ENCODE results near the gene HHIPL2.

Gene HHIPL2

GRCh38 chr1:222547944-222548671 lies at the start of gene HHIPL2:
Gene HHIPL2, minus strand, starts transcription at chr1:222548104. Its CDS starts 60 bp downstream, at chr1:222548044.
- no peak for DNase-seq (ENCODE audit: low spot score)

- DNase-seq (ENCODE audit: low spot score) = no peak
These were observed 48.8 kb upstream of the HHIPL2 start for GRCh38 chr1:222596696-222597095.

- DNase-seq (ENCODE audit: low spot score) = no peak
These were observed 46.9 kb upstream of the HHIPL2 start for GRCh38 chr1:222594789-222595188.

GRCh38 chr1:222592171-222592570 lies 44.3 kb upstream of the HHIPL2 start:
- peak; percentile 47 for DNase-seq (ENCODE audit: low spot score)

- DNase-seq (ENCODE audit: low spot score) = peak; percentile 90
These were observed 41.8 kb upstream of the HHIPL2 start, which contains the start of gene TAF1A for GRCh38 chr1:222589462-222590302. Gene TAF1A, minus strand, starts transcription at chr1:222589933.

GRCh38 chr1:222588135-222588534 lies 40.2 kb upstream of the HHIPL2 start:
- no peak for DNase-seq (ENCODE audit: low spot score)

- no peak for DNase-seq (ENCODE audit: low spot score)
These were observed 38.9 kb upstream of the HHIPL2 start for GRCh38 chr1:222586842-222587241.

GRCh38 chr1:222583079-222583478 lies 35.2 kb upstream of the HHIPL2 start:
- DNase-seq (ENCODE audit: low spot score) = no peak

- peak; percentile 86 for DNase-seq (ENCODE audit: low spot score)
These were observed 34.3 kb upstream of the HHIPL2 start for GRCh38 chr1:222582099-222582774.

GRCh38 chr1:222579316-222579715 lies 31.4 kb upstream of the HHIPL2 start:
- DNase-seq (ENCODE audit: low spot score) = no peak

- no peak for DNase-seq (ENCODE audit: low spot score)
These were observed 22.9 kb upstream of the HHIPL2 start for GRCh38 chr1:222570837-222571236.

GRCh38 chr1:222561656-222562055 lies 13.8 kb upstream of the HHIPL2 start:
- DNase-seq (ENCODE audit: low spot score) = no peak

- no peak for DNase-seq (ENCODE audit: low spot score)
These were observed 9.7 kb upstream of the HHIPL2 start for GRCh38 chr1:222557574-222557973.

- DNase-seq (ENCODE audit: low spot score) = peak; percentile 17
These were observed 9.2 kb upstream of the HHIPL2 start for GRCh38 chr1:222557148-222557547.

- DNase-seq (ENCODE audit: low spot score) = peak; percentile 9
These were observed 8.2 kb upstream of the HHIPL2 start for GRCh38 chr1:222555992-222556615.

- no peak for DNase-seq (ENCODE audit: low spot score)
These were observed 6.3 kb upstream of the HHIPL2 start for GRCh38 chr1:222554177-222554576.

GRCh38 chr1:222552882-222553281 lies 5.0 kb upstream of the HHIPL2 start:
- no peak for DNase-seq (ENCODE audit: low spot score)

- no peak for DNase-seq (ENCODE audit: low spot score)
These were observed 667 bp downstream of the HHIPL2 start for GRCh38 chr1:222547260-222547614.

GRCh38 chr1:222546548-222547259 lies 1.2 kb downstream of the HHIPL2 start:
- peak; percentile 84 for DNase-seq (ENCODE audit: low spot score)

GRCh38 chr1:222546091-222546490 lies 1.8 kb downstream of the HHIPL2 start:
- DNase-seq (ENCODE audit: low spot score) = no peak

GRCh38 chr1:222543817-222544216 lies 4.1 kb downstream of the HHIPL2 start:
- DNase-seq (ENCODE audit: low spot score) = no peak

GRCh38 chr1:222540598-222540995 lies 7.3 kb downstream of the HHIPL2 start:
- no peak for DNase-seq (ENCODE audit: low spot score)
